NCI-H1092 (cell line): Measurements from ENCODE around the gene GAD1.

Source experiments
- DNase-seq: peaks from one replicate; lab custom pipeline; 2025; lab: John Stamatoyannopoulos, UW

Gene GAD1

DNA sequence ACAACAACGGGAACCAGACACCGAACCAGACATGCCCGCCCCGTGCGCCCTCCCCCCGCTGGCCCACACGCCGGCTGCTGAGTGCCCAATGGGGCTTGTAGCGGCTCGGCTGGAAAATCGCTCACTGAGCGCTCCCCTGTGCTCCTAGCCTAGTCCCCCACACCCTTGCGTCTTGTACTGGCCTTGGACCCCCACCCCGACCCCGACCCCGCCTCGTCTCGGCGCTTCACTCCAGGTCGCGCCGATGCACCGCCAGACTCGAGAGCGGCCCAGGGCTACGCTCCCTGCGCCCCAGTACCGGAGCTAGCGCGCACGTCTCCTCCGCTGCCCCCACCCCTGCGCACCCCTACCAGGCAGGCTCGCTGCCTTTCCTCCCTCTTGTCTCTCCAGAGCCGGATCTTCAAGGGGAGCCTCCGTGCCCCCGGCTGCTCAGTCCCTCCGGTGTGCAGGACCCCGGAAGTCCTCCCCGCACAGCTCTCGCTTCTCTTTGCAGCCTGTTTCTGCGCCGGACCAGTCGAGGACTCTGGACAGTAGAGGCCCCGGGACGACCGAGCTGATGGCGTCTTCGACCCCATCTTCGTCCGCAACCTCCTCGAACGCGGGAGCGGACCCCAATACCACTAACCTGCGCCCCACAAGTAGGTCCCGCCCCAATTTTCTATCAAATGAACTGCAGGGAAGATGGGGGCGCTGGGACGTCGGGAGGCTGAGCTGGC is 1.5 kb downstream of the GAD1 start:
- no peak for DNase-seq

GRCh38 chr2:170818752-170819470 is 2.2 kb downstream of the GAD1 start:
- no peak for DNase-seq

GRCh38 chr2:170819680-170820664 is 3.3 kb downstream of the GAD1 start:
- DNase-seq, result no peak

GRCh38 chr2:170820757-170821530 is 4.3 kb downstream of the GAD1 start:
- no peak for DNase-seq

DNA sequence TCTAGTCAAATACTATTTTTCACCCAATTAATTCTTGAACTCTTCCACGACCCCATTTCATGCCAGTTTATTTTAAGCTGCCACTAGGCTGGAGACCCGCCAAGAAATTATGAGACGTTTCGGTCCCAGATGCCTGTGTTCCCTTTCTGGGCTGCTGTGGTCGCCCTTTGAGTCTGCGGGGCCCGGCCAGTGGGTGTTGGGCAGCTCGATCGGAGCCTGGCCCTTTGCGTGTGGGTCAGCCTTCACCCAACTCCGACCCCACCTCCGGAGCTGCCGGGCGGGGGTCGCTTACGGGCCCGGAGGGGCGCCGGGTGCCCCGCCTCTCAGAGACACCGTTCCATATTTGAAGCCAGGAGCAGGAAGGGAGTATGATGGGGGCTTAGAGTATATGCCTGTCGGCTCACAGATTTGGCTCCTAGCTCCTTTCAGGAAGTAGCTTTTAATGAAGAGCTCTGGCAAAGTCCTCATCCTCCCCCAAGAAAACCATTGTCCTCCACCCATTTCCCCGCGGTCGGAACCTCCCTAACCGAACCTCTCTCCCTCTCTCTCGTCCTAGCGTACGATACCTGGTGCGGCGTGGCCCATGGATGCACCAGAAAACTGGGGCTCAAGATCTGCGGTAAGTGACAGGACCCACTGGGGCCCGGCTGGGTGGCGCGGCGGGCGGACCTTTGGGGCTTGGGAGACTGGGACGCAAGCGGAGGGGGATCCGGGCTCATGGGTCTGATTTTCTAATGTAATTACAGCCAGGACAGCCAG is 5.0 kb downstream of the GAD1 start:
- no peak for DNase-seq

- DNase-seq, result no peak
These were observed 5.8 kb downstream of the GAD1 start for GRCh38 chr2:170822290-170823087.

DNA sequence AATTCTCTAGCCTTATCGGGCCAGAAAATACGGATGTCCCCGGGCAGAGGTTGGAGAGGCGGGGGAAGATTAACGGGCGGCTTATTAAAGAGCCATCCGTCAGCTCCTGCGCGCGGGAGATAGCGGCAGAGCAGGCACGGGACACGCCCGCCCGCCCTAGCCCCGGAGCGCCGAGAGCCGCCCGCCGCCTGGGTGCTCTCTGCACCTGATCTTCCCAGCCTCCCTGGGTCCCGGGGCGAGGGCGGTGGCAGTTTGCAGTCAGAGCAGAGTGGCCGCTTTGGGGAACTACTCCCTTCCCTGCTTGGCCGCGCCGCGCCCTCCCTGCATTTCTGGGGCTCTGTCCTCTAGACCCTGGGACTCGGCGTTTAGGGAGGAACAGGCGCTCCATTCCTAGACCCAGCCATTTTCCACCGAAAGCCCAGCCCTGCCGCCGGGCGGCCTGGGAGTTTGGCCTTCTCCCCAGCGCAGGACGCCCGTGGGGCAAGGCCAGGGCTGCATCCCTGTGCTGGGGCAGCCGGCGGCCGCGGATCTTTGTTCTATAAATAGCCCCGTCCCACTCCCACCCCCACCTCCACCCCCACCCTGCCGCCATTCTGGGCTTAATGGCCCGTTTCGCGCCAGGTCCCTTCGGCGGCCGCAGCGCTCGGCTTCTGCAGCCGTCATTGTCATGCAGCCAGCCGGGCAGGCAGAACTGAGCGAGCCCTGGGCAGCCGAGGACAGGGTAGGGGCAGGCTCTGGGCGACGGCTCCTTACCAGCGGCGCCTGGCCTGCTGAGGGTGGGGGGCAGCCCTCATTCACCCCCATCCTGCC is 6.6 kb downstream of the GAD1 start:
- DNase-seq, result no peak

DNA sequence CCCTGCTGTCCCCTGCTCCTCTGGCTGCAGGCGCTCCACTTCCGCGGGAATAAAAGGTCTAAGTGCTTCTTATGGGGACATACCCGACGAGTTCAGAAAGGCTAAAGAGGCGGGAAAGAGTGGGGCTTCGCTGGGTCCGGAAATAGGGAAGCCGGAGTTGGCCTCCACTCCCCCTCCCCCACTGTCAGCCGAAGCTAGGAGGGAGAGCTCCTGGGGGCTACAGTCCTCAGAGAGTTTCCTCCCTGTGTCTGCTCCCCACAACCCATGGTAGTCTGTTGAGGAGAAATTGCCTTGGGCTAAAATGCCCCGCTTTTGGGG is 7.2 kb downstream of the GAD1 start:
- no peak for DNase-seq

- no peak for DNase-seq
These were observed 7.9 kb downstream of the GAD1 start for GRCh38 chr2:170824526-170825015.

DNA sequence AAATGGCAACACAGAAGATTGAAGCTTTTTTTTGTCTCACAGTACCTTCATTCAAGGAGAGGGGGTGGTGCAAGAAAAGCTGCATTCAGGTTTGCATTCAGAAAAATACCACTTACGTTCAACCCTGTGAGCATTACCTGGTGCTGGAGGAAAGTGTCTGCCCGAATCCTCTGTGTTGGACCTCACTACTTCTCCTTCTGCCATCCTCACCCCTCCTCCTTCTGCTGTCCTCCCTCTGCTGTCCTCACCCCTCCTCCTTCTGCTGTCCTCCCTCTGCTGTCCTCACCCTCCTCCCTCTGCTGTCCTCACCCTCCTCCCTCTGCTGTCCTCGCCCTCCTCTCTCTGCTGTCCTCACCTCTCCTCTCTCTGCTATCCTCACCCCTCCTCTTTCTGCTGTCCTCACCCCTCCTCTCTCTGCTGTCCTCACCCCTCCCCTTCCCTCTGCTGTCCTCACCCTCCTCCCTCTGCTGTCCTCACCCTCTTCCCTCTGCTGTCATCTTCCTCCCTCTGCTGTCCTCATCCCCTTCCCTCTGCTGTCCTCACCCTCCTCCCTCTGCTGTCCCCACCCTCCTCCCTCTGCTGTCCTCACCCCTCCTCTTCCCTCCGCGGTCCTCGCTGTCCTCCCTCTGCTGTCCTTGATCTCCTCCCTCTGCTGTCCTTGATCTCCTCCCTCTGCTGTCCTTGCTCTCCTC is 11.3 kb downstream of the GAD1 start:
- no peak for DNase-seq

- DNase-seq, result no peak
These were observed 11.8 kb downstream of the GAD1 start for GRCh38 chr2:170828533-170828916.

- DNase-seq, result no peak
These were observed 12.3 kb downstream of the GAD1 start for GRCh38 chr2:170829036-170829435.

- no peak for DNase-seq
These were observed 13.5 kb downstream of the GAD1 start for GRCh38 chr2:170830166-170830565.

DNA sequence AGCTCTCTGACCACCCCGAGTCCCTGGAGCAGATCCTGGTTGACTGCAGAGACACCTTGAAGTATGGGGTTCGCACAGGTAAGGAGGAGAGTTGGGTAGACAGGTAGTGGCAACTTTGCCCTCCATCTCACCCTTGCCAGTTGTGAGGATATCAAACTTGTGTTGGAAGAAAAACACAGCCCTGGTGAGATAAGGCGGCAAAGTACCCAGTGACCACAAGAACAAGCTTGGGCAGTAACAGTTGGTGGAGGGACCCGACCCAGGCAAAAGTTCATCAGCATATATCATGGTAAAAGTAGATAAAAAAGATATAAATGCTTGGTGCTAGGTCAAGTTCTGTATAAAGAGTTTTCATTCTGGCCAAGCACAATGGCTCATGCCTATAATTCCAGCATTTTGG is 14.4 kb downstream of the GAD1 start:
- DNase-seq, result no peak

DNA sequence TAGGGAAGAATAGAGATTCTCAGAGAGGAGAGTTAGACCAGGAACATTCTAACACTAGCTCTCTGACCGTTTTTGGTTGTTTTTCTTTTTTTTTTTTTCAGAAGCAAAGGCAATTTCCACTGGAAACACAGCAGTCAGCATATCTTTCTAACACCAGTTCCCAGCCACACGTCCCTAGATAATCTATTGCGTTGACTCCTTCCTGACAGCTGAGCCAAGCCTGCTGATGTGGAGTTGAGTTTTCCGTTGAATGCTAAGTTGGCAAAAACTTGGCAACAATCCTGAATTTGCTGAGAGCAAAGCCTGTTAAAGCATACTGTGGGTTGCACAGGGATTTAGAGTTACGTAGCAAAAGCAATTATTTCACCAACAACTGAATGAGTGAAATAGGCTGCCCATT is 19.3 kb downstream of the GAD1 start:
- DNase-seq, result no peak

- no peak for DNase-seq
These were observed 24.1 kb downstream of the GAD1 start for GRCh38 chr2:170840717-170841210.

DNA sequence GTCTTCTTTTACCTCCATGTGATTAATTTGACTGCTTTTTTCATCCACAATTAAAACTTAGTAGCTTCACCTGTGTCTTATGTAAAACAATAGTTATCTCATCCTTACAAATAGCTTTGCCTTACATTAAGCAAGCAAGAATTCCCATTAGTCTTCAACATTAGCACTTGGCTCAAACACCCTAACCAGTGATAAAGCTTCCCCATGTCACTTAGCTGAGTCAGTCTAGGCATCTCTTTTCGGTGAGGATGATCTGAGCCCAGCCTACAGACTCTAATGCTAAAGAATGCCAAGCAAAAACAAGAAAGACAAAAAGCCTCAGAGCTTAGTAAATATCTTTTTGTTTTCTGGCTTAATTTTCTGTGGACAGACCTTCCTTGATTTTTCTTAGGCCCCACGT is 26.1 kb downstream of the GAD1 start:
- no peak for DNase-seq

GRCh38 chr2:170843656-170844055 is 27.0 kb downstream of the GAD1 start:
- DNase-seq, result no peak

DNA sequence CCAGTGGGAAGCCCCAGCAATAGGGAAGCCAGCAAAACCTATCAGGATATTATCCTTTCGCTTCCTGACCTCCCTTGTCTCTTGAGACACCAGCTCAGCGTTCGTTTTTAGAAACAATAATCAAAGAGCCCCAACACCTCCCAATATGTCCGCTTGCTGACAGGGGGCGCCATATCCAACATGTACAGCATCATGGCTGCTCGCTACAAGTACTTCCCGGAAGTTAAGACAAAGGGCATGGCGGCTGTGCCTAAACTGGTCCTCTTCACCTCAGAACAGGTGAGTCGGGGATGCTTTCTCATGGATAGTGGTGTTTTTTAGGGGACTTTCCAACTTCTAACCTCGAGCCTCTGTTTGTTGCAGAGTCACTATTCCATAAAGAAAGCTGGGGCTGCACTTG is 28.7 kb downstream of the GAD1 start:
- no peak for DNase-seq
